ENCODE data around the gene GNAI2.
"Not testable (repeated sequence)": the region's sequence is repeated elsewhere in the genome, so short reads cannot be mapped to it uniquely, and the experiment has no call there.

GNAI2 gene

DNA sequence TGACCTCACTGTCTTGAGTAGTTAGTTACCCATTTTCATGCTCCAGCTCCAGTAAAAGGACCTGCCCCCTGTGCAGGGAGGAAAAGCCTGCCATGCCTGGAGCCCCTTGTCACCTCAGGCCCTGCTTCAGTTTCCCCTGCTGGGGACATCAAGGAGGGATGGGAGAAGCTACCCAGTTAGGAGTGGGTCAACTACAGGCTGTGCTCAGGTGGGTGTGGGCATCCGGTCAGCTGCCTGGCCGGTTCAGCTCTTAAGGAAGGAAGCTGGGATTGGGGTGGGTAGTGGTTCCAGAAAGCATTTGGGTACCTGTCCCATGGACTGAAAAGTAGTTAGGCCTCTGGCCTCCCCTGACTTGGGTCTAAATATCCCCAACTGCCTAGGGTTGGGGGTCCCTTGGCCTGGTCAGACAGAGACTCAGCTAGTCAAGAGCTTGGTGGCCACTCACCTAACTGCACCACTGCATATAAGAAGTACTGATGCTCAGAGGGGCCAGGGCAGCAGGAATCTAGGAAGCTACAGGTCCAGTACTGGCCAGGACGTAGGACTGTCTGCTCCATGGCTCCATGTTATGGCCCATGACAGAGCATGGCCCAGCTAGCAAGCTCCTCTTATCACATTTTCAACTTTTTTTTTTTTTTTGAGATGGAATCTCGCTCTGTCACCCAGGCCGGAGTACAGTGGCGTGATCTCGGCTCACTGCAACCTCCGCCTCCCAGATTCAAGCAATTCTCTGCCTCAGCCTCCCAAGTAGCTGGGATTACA, 43.4 kb downstream of the GNAI2 start:
- no peak for DNase-seq

DNA sequence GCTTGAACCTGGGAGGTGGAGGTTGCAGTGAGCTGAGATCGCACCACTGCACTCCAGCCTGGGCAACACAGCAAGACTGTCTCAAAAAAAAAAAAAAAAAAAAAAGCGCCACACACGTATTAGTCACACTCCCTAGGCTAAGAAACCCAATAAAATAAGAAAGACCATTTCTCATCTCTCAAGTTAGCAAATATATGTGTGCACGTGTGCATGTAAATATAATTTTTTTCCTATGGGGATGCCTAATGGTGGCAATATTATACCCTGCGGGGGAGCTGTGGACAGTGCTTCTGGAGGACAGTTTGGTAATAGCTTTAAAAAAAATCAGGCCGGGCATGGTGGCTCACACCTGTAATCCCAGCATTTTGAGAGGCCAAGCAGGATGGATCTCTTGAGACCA, 48.1 kb downstream of the GNAI2 start:
- not testable (repeated sequence) for DNase-seq

- DNase-seq = no peak
These were observed 50.6 kb downstream of the GNAI2 start for GRCh38 chr3:50286322-50287227.

- no peak for DNase-seq
These were observed 51.3 kb downstream of the GNAI2 start for GRCh38 chr3:50287262-50287661.

DNA sequence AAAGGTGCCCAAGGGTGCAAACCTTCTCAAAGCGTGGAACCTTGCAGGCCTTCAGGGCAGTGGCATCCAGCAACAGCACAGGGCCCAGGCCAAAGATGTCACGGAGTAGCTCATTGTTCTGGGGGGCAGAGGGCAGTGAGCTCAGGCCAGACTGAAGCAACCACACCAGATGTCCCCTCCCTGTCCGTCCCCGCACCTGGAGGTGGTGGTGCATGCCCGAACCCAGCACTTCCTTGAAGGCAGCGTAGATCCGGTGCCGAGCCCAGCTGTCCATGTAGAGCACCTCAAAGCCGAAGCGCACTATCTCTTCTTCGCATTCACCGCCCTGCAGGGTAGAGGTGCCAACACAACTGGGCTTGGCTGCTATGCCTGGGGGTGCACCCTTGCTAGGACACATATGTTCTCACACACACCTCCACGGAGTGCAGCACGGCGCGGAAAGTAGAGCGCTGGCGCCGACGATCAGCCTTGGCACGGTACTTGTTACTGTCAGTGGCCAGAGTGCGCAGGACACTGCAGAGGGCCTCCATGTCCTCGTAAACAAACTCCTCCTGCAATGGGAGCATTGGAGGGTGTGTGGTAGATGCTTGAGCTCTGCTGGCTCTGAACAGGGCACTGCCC, 52.5 kb downstream of the GNAI2 start:
- no peak for DNase-seq

DNA sequence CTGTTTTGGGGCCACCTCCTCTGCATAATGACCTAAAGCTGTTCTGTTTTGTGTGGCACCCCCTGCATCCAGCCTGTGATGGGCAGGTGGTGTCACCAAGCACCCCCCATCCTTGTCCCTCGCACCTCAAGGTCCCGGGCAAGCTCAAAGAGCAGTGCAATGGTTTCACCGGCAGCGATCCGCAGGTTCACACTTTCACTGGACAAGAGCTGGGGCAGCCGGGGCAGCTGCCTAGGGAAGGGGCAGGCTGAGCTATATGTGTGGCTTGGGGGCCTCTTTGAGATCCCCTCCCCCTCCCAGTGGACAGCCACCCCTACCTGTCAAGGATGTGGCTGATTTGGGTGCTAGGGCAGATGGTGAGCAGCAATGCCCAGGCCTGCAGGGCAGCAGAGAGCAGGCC, 53.1 kb downstream of the GNAI2 start:
- DNase-seq = no peak

- no peak for DNase-seq
These were observed 54.2 kb downstream of the GNAI2 start for GRCh38 chr3:50290161-50290641.

- DNase-seq = peak; percentile 98
These were observed 56.4 kb downstream of the GNAI2 start, which contains the start of gene IFRD2 for GRCh38 chr3:50292159-50293078. IFRD2 (minus strand) TSS chr3:50292429; CDS start chr3:50292274, 155 bp downstream.

GRCh38 chr3:50293079-50293801, 57.2 kb downstream of the GNAI2 start:
- DNase-seq = no peak

DNA sequence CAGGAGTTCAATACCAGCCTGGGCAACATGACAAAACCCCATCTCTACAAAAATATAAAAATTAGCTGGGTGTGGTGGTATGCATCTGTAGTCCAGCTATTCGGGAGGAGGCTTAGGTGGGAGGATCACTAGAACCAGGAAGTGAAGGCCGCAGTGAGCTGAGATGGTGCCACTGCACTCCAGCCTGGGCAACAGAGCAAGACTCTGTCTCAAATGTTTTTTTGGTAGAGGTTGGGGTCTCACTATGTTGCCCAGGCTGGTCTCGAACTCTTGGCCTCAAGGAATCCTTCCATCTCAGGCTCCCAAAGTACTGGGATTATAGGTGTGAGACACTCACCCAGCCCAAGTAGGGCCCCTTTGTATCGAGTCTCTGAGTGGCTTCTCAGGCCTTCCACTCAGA, 58.1 kb downstream of the GNAI2 start:
- no peak for DNase-seq

- DNase-seq = no peak
These were observed 58.7 kb downstream of the GNAI2 start for GRCh38 chr3:50294492-50295403.

- DNase-seq = no peak
These were observed 59.8 kb downstream of the GNAI2 start for GRCh38 chr3:50295553-50296431.

DNA sequence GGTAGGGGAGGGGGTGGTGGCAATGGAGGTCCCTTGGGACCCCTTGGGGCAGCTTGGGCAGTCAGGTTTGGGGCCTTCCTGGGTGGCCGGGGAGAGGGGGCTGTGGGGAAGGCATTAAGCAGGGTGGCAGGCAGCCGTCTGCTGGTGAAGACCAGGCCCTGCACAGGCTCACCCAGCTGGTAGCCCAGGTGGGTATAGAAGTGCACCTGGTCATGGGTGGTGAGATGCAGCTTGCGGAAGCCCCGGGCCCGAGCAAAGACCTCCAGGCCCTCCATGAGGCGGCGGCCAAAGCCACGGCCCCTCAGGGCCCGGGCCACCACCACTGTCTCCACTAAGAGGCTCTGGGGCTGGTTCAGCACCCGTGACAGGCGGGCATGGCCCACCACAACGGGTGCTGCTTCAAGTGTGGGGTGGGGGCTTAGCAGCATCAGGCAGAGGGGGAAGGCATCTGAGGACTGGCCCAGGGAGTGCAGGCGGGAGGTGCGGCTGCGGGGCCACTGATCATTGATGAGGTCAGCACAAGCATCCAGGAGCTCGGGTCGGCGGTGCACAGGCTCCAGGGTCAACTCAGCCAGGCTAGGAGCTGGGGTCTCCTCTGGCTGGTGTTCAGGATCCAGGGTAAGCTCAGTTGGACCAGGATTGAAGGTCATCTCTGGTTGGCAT, 60.8 kb downstream of the GNAI2 start:
- DNase-seq = no peak

GRCh38 chr3:50297384-50297775, 61.4 kb downstream of the GNAI2 start:
- no peak for DNase-seq

GRCh38 chr3:50297896-50298725, 62.1 kb downstream of the GNAI2 start:
- DNase-seq = no peak

GRCh38 chr3:50298836-50299637, 63.0 kb downstream of the GNAI2 start, which contains the start of the genes HYAL3 and NAA80:
HYAL3 (minus strand) TSS chr3:50299405; CDS start chr3:50295602, 3,803 bp downstream.
NAA80 (minus strand) TSS chr3:50299405; CDS start chr3:50297463, 1,942 bp downstream.
- DNase-seq = peak; percentile 98

- DNase-seq = no peak
These were observed 63.6 kb downstream of the GNAI2 start for GRCh38 chr3:50299638-50299928.
